Measurements from ENCODE around the gene CP. TPM values are rescaled to one million over a fixed set of nuclear protein-coding genes. Genes with fewer than 3 reads are reported as not detected.

CP gene
- total RNA-seq, 1 experiment from 2014 or later: 0.52 TPM

- Histone ChIP-seq H3K4me3 (replicated peaks in 1 of 2; ENCODE audit: low read depth in 1 of 2, low read length in 2 of 2) (no peak overlapping the region), H2AFZ (ENCODE audit: low read depth, low read length, poor library complexity, severe bottlenecking) (no peak overlapping the region), H3K79me2 (ENCODE audit: insufficient read depth, low read length) (no peaks in the 10 kb centered on the region), H3K9me3 (ENCODE audit: control insufficient read depth in 1 of 2, insufficient read depth in 1 of 2, low read depth in 1 of 2, low read length in 2 of 2) (no peaks in the 10 kb centered on the region), H3K9ac (ENCODE audit: low read length) (no peak overlapping the region), H3K27me3 (ENCODE audit: insufficient read depth, low read length) (no peaks in the 10 kb centered on the region), H3K36me3 (ENCODE audit: control insufficient read depth in 1 of 2, insufficient read depth in 2 of 2, low read length in 2 of 2) (no peaks in the 10 kb centered on the region), H3K27ac (ENCODE audit: low read depth, low read length) (no peak overlapping the region), H4K20me1 (ENCODE audit: insufficient read depth) (no peaks in the 10 kb centered on the region), H3K4me2 (ENCODE audit: low read length) (no peak overlapping the region), H3K4me1 (ENCODE audit: control insufficient read depth in 1 of 2, insufficient read depth in 2 of 2, low read length in 2 of 2) (no peaks in the 10 kb centered on the region), H3K9me2 (ENCODE audit: insufficient read depth) (no peaks in the 10 kb centered on the region)
- TF ChIP-seq CBX3 (IDR thresholded peaks at IDR 0.05; ENCODE audit: low read depth): no peak
- TF ChIP-seq, protein P1, sequence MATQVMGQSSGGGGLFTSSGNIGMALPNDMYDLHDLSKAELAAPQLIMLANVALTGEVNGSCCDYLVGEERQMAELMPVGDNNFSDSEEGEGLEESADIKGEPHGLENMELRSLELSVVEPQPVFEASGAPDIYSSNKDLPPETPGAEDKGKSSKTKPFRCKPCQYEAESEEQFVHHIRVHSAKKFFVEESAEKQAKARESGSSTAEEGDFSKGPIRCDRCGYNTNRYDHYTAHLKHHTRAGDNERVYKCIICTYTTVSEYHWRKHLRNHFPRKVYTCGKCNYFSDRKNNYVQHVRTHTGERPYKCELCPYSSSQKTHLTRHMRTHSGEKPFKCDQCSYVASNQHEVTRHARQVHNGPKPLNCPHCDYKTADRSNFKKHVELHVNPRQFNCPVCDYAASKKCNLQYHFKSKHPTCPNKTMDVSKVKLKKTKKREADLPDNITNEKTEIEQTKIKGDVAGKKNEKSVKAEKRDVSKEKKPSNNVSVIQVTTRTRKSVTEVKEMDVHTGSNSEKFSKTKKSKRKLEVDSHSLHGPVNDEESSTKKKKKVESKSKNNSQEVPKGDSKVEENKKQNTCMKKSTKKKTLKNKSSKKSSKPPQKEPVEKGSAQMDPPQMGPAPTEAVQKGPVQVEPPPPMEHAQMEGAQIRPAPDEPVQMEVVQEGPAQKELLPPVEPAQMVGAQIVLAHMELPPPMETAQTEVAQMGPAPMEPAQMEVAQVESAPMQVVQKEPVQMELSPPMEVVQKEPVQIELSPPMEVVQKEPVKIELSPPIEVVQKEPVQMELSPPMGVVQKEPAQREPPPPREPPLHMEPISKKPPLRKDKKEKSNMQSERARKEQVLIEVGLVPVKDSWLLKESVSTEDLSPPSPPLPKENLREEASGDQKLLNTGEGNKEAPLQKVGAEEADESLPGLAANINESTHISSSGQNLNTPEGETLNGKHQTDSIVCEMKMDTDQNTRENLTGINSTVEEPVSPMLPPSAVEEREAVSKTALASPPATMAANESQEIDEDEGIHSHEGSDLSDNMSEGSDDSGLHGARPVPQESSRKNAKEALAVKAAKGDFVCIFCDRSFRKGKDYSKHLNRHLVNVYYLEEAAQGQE (IDR thresholded peaks at IDR 0.05; ENCODE audit: low read depth): no peak
- CTCF ChIA-PET: no interaction called here
- no peak for ATAC-seq
- DNase-seq (ENCODE audit: low read depth, low spot score): no peak
- no TSS peak for BruUV-seq (replicated peaks)
- RAD21 ChIA-PET (ENCODE audit: low non-redundant PET in 1 of 2, low total read pairs in 2 of 2, uncharacterized antibody in 2 of 2, unreplicated experiment in 2 of 2): no interaction called here
- intact Hi-C loops (cut with micrococcal nuclease): no loop called here
- POLR2A ChIA-PET: interaction anchor here (0.6 kb wide), 1 partner anchor 26 kb away, joined by 4 read pairs; no protein-coding TSS in a partner anchor
These were observed 14.2 kb downstream of the CP start for GRCh38 chr3:149207475-149207874.

DNA sequence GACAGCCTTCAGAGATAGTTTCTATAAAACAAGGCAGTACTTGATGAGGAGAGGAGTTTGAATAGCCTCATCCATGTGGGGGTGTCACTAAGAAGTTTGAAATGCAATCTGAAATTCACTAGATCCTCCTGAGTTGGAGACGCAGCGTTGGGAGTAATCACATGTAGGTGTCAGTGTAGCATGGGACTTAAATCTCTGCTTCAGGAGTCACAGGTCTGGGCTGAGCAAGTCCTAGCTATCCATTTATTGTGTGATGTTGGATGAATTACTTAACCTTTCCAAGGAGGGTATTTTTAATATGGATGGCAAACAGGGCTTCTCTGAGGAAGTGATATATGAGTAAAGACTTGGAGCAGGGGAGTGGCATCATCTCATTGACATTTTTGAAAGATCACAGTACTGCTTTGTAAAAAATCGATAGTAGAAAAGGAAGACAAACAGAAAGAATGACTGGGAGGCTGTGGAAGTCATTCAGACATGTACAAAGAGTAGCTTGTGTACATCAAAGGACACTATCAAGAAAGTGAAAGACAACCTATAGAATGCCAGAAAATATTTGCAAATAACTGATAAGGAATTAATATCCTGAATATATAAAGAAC lies 17.1 kb downstream of the CP start:
- H3K36me3 ChIP-seq (ENCODE audit: control insufficient read depth in 1 of 2, insufficient read depth in 2 of 2, low read length in 2 of 2): no peaks in the 10 kb centered on the region
- no peak overlapping the region for H3K4me3 ChIP-seq (replicated peaks in 1 of 2; ENCODE audit: low read depth in 1 of 2, low read length in 2 of 2)
- no peaks in the 10 kb centered on the region for H4K20me1 ChIP-seq (ENCODE audit: insufficient read depth)
- no peaks in the 10 kb centered on the region for H3K79me2 ChIP-seq (ENCODE audit: insufficient read depth, low read length)
- H3K9me2 ChIP-seq (ENCODE audit: insufficient read depth): no peaks in the 10 kb centered on the region
- no peak for DNase-seq (ENCODE audit: low read depth, low spot score)
- no peak overlapping the region for H3K4me2 ChIP-seq (ENCODE audit: low read length)
- TF ChIP-seq ZFX (IDR thresholded peaks at IDR 0.05) (no peak), SP1 (IDR thresholded peaks at IDR 0.05; ENCODE audit: low read depth) (no peak), ZNF274 (IDR thresholded peaks at IDR 0.05; ENCODE audit: low read depth, low read length) (no peak), EZH2phosphoT487 (IDR thresholded peaks at IDR 0.05; ENCODE audit: borderline replicate concordance) (no peak), POLR2A (IDR thresholded peaks at IDR 0.05; ENCODE audit: borderline replicate concordance, extremely low read depth, insufficient read depth, insufficient read length) (no peak), ZBTB33 (IDR thresholded peaks at IDR 0.05; ENCODE audit: extremely low read depth, insufficient replicate concordance, low read length) (no peak)
- TF ChIP-seq, protein P1 (IDR thresholded peaks at IDR 0.05; ENCODE audit: low read depth): no peak
- no peaks in the 10 kb centered on the region for H3K27me3 ChIP-seq (ENCODE audit: insufficient read depth, low read length)
- POLR2A ChIA-PET: no interaction called here
- CTCF ChIA-PET: no interaction called here
- intact Hi-C loops (cut with micrococcal nuclease): no loop called here
- BruUV-seq (replicated peaks): no TSS peak
- no peaks in the 10 kb centered on the region for H3K9me3 ChIP-seq (ENCODE audit: control insufficient read depth in 1 of 2, insufficient read depth in 1 of 2, low read depth in 1 of 2, low read length in 2 of 2)
- RAD21 ChIA-PET (ENCODE audit: low non-redundant PET in 1 of 2, low total read pairs in 2 of 2, uncharacterized antibody in 2 of 2, unreplicated experiment in 2 of 2): no interaction called here
- no peak for ATAC-seq
- H3K4me1 ChIP-seq (ENCODE audit: control insufficient read depth in 1 of 2, insufficient read depth in 2 of 2, low read length in 2 of 2): no peaks in the 10 kb centered on the region; a peak in 1 of 4 replicates
- no peak overlapping the region for H3K27ac ChIP-seq (ENCODE audit: low read depth, low read length)
- H3K9ac ChIP-seq (ENCODE audit: low read length): no peak overlapping the region
- H2AFZ ChIP-seq (ENCODE audit: low read depth, low read length, poor library complexity, severe bottlenecking): no peak overlapping the region
